K562 (cell line): ENCODE data around the gene VPREB1. TPM values are rescaled to one million over a fixed set of nuclear protein-coding genes. Genes with fewer than 3 reads are reported as not detected.
A peak's percentile ranks its signal among the peaks of the same experiment; 100 is the strongest.

Source experiments
- ATAC-seq: fragments of 200-7000 bp; cut with Tn5 transposase; 3 replicates; pipeline ENCODE4 v1.9.1; 2020; ENCODE audit warnings: moderate library complexity
- BruUV-seq: library from RNA; stranded (reverse); fragments of 400-500 nt; replicated peaks from 2 replicates; lab custom pipeline; 2021; lab: Mats Ljungman, UMichigan
- CTCF ChIA-PET: fragments of 300-600 bp; formaldehyde crosslinking; extraction: SDS; loops from one replicate; lab custom pipeline; 2021; ENCODE audit warnings: low intra/inter-chr PET ratio; lab: Yijun Ruan, JAX
- POLR2A ChIA-PET: fragments of 300-600, 350-650 bp; sonication (Branson Sonifier 250); formaldehyde crosslinking; extraction: SDS; loops from one replicate; lab custom pipeline; 2021; ENCODE audit warnings: antibody characterized with exemption, inconsistent platforms; lab: Yijun Ruan, JAX
- DNase-seq, 4 experiments: peaks; one replicate each; pipeline versions ENCODE4 v3.0.0 to v3.0.0-alpha.2; 2011 to 2018; ENCODE audit warnings: low spot score in 3 of 4, mixed read lengths in 3 of 4; ENCODE audit errors: extremely low read depth in 1 of 4
- FAIRE-seq: peaks from 2 replicates; lab custom pipeline; 2011; peaks lifted over from hg19 to GRCh38; lab: Jason Lieb, UNC
- H2AFZ ChIP-seq: 2 replicates; pipeline ENCODE4 v1.6.0; 2011; ENCODE audit warnings: low read depth, low read length, control low read depth, inconsistent platforms
- H3K27ac ChIP-seq: fragments of 200-600 bp; 3 replicates; pipeline ENCODE4 v1.8.0; 2011; ENCODE audit warnings: low read depth, mild to moderate bottlenecking, control low read depth, inconsistent platforms, low read length, moderate library complexity, mixed read lengths; ENCODE audit errors: extremely low read depth
- H3K27me3 ChIP-seq, 2 experiments: fragments of 300-600 bp in 1 of 2; 2 replicates in 1 of 2; 3 replicates in 1 of 2; pipeline versions ENCODE4 v1.6.0 to v1.8.0; 2011; ENCODE audit warnings: inconsistent platforms in 2 of 2, low read length in 2 of 2, mild to moderate bottlenecking in 1 of 2, mixed read lengths in 1 of 2, moderate library complexity in 1 of 2; ENCODE audit not compliant: control insufficient read depth in 2 of 2, insufficient read depth in 2 of 2
- H3K36me3 ChIP-seq: fragments of 300-600 bp; 3 replicates; pipeline ENCODE4 v1.8.0; 2011; ENCODE audit warnings: mild to moderate bottlenecking, low read length, inconsistent platforms; ENCODE audit not compliant: control insufficient read depth, insufficient read depth
- H3K4me1 ChIP-seq, 2 experiments: fragments of 200-600 bp in 1 of 2; replicated peaks in 1 of 2; 2 replicates in 1 of 2; 3 replicates in 1 of 2; pipeline versions ENCODE4 v1.5.1 to v1.8.0; 2011; ENCODE audit warnings: inconsistent platforms in 2 of 2, low read length in 2 of 2, mild to moderate bottlenecking in 1 of 2, mixed read lengths in 1 of 2, moderate library complexity in 1 of 2; ENCODE audit not compliant: control insufficient read depth in 2 of 2, insufficient read depth in 2 of 2
- H3K4me2 ChIP-seq: 2 replicates; pipeline ENCODE4 v1.6.1; 2011; ENCODE audit warnings: low read length, control low read depth, inconsistent platforms, mixed read lengths; ENCODE audit not compliant: insufficient read depth
- H3K4me3 ChIP-seq: fragments of 200-600 bp; sonication (generic), shearing (Covaris generic); 2 replicates; pipeline ENCODE4 v1.5.1; 2016; ENCODE audit warnings: control low read depth, inconsistent platforms
- H3K79me2 ChIP-seq: fragments of 200-600 bp; 3 replicates; pipeline ENCODE4 v1.8.0; 2011; ENCODE audit warnings: low read length, inconsistent platforms; ENCODE audit not compliant: control insufficient read depth, insufficient read depth
- H3K9ac ChIP-seq, 2 experiments: 2 replicates each; pipeline versions ENCODE4 v1.6.0 to v1.6.1; 2011; ENCODE audit warnings: low read depth in 2 of 2, low read length in 2 of 2, control low read depth in 1 of 2, inconsistent platforms in 1 of 2, mild to moderate bottlenecking in 1 of 2, mixed read lengths in 1 of 2; ENCODE audit not compliant: insufficient read depth in 1 of 2
- H3K9me1 ChIP-seq: one replicate; pipeline ENCODE4 v1.6.0; 2011; ENCODE audit warnings: inconsistent platforms, mild to moderate bottlenecking, low read length, moderate library complexity; ENCODE audit not compliant: control insufficient read depth, insufficient read depth
- H3K9me3 ChIP-seq: replicated peaks from 2 replicates; pipeline ENCODE4 v1.5.1; 2011; ENCODE audit warnings: low read depth, low read length, inconsistent platforms; ENCODE audit not compliant: control insufficient read depth, insufficient read depth
- H4K20me1 ChIP-seq: replicated peaks from 2 replicates; pipeline ENCODE4 v1.6.1; 2011; ENCODE audit warnings: low read length, inconsistent platforms, mixed read lengths; ENCODE audit not compliant: control insufficient read depth, insufficient read depth
- E2F3 ChIP-seq: fragments of 250-450 bp; sonication (Bioruptor Pico); IDR thresholded peaks from 2 replicates; pipeline ENCODE4 v1.4.0; 2020; ENCODE audit warnings: mild to moderate bottlenecking
- EZH2 ChIP-seq: IDR thresholded peaks from 2 replicates; pipeline ENCODE4 v1.6.1; 2012; ENCODE audit warnings: low read depth, mild to moderate bottlenecking, inconsistent platforms, low read length, borderline replicate concordance
- HOXB6 ChIP-seq: fragments of 250-450 bp; sonication (Bioruptor Pico); IDR thresholded peaks from 2 replicates; pipeline ENCODE4 v1.5.1; 2022; ENCODE audit warnings: mild to moderate bottlenecking, borderline replicate concordance
- MED1 ChIP-seq: sonication (generic); formaldehyde crosslinking; IDR thresholded peaks from 2 replicates; pipeline ENCODE4 v1.8.1; 2023; ENCODE audit warnings: missing genetic modification reagents, borderline replicate concordance
- NR1H2 ChIP-seq: sonication (generic); formaldehyde crosslinking; IDR thresholded peaks from 2 replicates; pipeline ENCODE4 v1.4.0; 2020; ENCODE audit warnings: mild to moderate bottlenecking, missing genetic modification reagents
- NUFIP1 ChIP-seq: fragments of 450-650 bp; IDR thresholded peaks from 2 replicates; pipeline ENCODE4 v1.6.1; 2018; ENCODE audit not compliant: partially characterized antibody
- SREBF2 ChIP-seq: sonication (generic); formaldehyde crosslinking; IDR thresholded peaks from 2 replicates; pipeline ENCODE4 v1.4.0; 2020; ENCODE audit warnings: mild to moderate bottlenecking, missing genetic modification reagents
- TBP ChIP-seq: optimal IDR thresholded peaks from 2 replicates; pipeline ENCODE3; 2011; ENCODE audit warnings: low read depth, low read length, improper control_type of control experiment
- ZNF3 ChIP-seq: fragments of 250-450 bp; sonication (Bioruptor Pico); IDR thresholded peaks from 2 replicates; pipeline ENCODE4 v1.5.0; 2021; ENCODE audit warnings: mild to moderate bottlenecking, moderate library complexity
- ZNF583 ChIP-seq: fragments of 250-450 bp; sonication (Bioruptor Pico); IDR thresholded peaks from 2 replicates; pipeline ENCODE4 v1.4.0; 2020
- ZSCAN29 ChIP-seq: fragments of 450-650 bp; IDR thresholded peaks from 2 replicates; pipeline ENCODE4 v1.6.1; 2017
- WGBS: fragments of 100-300 bp; shearing (Covaris generic); methylation state at CpG from one replicate; pipeline ENCODE4 v1.1.6; 2016; ENCODE audit warnings: low coverage, mixed read lengths; ENCODE audit not compliant: insufficient coverage; ENCODE audit errors: missing lambda C conversion rate; 5-methylcytosine and 5-hydroxymethylcytosine counted together
- in situ Hi-C: fragments of 300-500 bp; cut with MboI; formaldehyde crosslinking; loops from 4 replicates; pipeline ENCODE4 v1.15.0; 2018; ENCODE audit warnings: inconsistent platforms, mixed read lengths
- intact Hi-C: fragments of 100-400 bp; cut with micrococcal nuclease; formaldehyde crosslinking; loops from 2 replicates; pipeline ENCODE4 v1.14.2; 2022
- polyA plus RNA-seq, 8 experiments: library from polyadenylated mRNA; depleted of rRNA in 4 of 8; stranded (reverse) in 5 of 8; unstranded in 3 of 8; fragments of >200 nt; fragmentation: Nextera tagmentation in 2 of 8; fragmentation: Illumina TruSeq in 1 of 8; extraction: Ambion mirVana in 2 of 8; extraction: Trizol in 1 of 8; gene quantifications; 2 replicates each; pipeline versions ENCODE4 v1.2.1 to v1.2.3, GENCODE V29; 2011 to 2014; ENCODE audit warnings: inconsistent platforms in 1 of 8, missing spikeins in 1 of 8
- total RNA-seq, 7 experiments: library from RNA; depleted of rRNA in 6 of 7; stranded (reverse); fragments of >200 nt in 6 of 7; fragmentation: Illumina TruSeq in 2 of 7; extraction: Trizol in 2 of 7; gene quantifications; 2 replicates each; pipeline versions ENCODE4 v1.2.1 to v1.2.3, GENCODE V29; 2011 to 2021; ENCODE audit warnings: low replicate concordance in 1 of 7
- TF ChIP-seq, protein P1 (sequence below): fragments of 450-650 bp; IDR thresholded peaks from 2 replicates; pipeline ENCODE4 v1.6.1; 2018; ENCODE audit not compliant: partially characterized antibody
- TF ChIP-seq, protein P2 (sequence below): fragments of 250-450 bp; sonication (Bioruptor Pico); IDR thresholded peaks from 2 replicates; pipeline ENCODE4 v1.5.0; 2021; ENCODE audit warnings: mild to moderate bottlenecking, moderate library complexity
- TF ChIP-seq, protein P3 (sequence below): fragments of 450-650 bp; formaldehyde crosslinking; IDR thresholded peaks from 2 replicates; pipeline ENCODE4 v1.4.0; 2020; ENCODE audit warnings: mild to moderate bottlenecking, moderate library complexity

The VPREB1 gene
- total and polyA plus RNA-seq, 9 of the 15 experiments (the other 6 are each of a cell fraction or from before 2014, with no cell fraction given), result not detected

DNA sequence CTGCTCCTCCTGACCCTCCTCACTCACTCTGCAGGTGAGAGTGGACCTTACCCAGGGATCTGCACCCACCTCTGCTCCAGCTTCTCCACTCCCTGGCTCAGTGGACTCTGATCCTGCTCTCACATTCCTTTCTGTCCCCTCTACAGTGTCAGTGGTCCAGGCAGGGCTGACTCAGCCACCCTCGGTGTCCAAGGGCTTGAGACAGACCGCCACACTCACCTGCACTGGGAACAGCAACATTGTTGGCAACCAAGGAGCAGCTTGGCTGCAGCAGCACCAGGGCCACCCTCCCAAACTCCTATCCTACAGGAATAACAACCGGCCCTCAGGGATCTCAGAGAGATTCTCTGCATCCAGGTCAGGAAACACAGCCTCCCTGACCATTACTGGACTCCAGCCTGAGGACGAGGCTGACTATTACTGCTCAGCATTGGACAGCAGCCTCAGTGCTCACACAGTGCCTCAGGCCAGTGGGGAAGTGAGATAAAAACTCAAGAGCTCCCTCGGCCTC lies 29.7 kb upstream of the VPREB1 start:
- Histone ChIP-seq H3K4me3 (no peak overlapping the region), H3K27ac (no peak overlapping the region), H2AFZ (no peak overlapping the region), H3K36me3 (no peaks in the 10 kb centered on the region), H4K20me1 (peaks cover 6% of the 10 kb centered on the region), H3K9me1 (no peaks in the 10 kb centered on the region), H3K4me1 (0 out of 5 replicates have a peak, but pooled peaks cover 0 to 2% of the 10 kb centered on the region in 2 experiments), H3K4me2 (no peak overlapping the region), H3K9ac (peak overlapping the region in 1 of 2 experiments; percentile 18; a peak in 1 of 4 replicates), H3K79me2 (no peaks in the 10 kb centered on the region), H3K27me3 (peaks cover 38 to 52% of the 10 kb centered on the region in 2 experiments), H3K9me3 (no peaks in the 10 kb centered on the region)
- no TSS peak for BruUV-seq
- ChIA-PET CTCF (interaction anchor here (0.8 kb wide), 1 partner anchor 276 kb away, joined by 3 read pairs; no protein-coding TSS in a partner anchor), POLR2A (interaction anchor here (0.6 to 3.9 kb wide), 11 partner anchors 12 to 908 kb away, joined by 3 to 33 read pairs (median 4); no protein-coding TSS in a partner anchor)
- FAIRE-seq (no peak), DNase-seq (no peak), ATAC-seq (peak; percentile 34)
- intact Hi-C loops, result loop anchor here (10.0 kb wide), 1 partner anchor 650 kb away; no protein-coding TSS in a partner anchor
- under 1% methylated on average over 5 of the region's 5 CpGs for WGBS
- in situ Hi-C loops, result loop anchor here (5.0 kb wide), 1 partner anchor 127 kb away; no protein-coding TSS in a partner anchor
- TF ChIP-seq ZSCAN29, result no peak
- no peak for TF ChIP-seq NUFIP1
- no peak for TF ChIP-seq EZH2
- TF ChIP-seq HOXB6, result no peak
- no peak for TF ChIP-seq TBP
- TF ChIP-seq, protein P1, sequence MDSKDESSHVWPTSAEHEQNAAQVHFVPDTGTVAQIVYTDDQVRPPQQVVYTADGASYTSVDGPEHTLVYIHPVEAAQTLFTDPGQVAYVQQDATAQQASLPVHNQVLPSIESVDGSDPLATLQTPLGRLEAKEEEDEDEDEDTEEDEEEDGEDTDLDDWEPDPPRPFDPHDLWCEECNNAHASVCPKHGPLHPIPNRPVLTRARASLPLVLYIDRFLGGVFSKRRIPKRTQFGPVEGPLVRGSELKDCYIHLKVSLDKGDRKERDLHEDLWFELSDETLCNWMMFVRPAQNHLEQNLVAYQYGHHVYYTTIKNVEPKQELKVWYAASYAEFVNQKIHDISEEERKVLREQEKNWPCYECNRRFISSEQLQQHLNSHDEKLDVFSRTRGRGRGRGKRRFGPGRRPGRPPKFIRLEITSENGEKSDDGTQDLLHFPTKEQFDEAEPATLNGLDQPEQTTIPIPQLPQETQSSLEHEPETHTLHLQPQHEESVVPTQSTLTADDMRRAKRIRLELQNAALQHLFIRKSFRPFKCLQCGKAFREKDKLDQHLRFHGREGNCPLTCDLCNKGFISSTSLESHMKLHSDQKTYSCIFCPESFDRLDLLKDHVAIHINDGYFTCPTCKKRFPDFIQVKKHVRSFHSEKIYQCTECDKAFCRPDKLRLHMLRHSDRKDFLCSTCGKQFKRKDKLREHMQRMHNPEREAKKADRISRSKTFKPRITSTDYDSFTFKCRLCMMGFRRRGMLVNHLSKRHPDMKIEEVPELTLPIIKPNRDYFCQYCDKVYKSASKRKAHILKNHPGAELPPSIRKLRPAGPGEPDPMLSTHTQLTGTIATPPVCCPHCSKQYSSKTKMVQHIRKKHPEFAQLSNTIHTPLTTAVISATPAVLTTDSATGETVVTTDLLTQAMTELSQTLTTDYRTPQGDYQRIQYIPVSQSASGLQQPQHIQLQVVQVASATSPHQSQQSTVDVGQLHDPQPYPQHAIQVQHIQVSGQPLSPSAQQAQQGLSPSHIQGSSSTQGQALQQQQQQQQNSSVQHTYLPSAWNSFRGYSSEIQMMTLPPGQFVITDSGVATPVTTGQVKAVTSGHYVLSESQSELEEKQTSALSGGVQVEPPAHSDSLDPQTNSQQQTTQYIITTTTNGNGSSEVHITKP, result no peak
- 0 out of 2 replicates have a peak, but pooled peaks have one; percentile 85 for TF ChIP-seq SREBF2 (CRISPR knock-in tag)
- TF ChIP-seq NR1H2 (CRISPR knock-in tag), result no peak
- TF ChIP-seq ZNF583 (CRISPR knock-in tag), result no peak
- TF ChIP-seq, protein P2, sequence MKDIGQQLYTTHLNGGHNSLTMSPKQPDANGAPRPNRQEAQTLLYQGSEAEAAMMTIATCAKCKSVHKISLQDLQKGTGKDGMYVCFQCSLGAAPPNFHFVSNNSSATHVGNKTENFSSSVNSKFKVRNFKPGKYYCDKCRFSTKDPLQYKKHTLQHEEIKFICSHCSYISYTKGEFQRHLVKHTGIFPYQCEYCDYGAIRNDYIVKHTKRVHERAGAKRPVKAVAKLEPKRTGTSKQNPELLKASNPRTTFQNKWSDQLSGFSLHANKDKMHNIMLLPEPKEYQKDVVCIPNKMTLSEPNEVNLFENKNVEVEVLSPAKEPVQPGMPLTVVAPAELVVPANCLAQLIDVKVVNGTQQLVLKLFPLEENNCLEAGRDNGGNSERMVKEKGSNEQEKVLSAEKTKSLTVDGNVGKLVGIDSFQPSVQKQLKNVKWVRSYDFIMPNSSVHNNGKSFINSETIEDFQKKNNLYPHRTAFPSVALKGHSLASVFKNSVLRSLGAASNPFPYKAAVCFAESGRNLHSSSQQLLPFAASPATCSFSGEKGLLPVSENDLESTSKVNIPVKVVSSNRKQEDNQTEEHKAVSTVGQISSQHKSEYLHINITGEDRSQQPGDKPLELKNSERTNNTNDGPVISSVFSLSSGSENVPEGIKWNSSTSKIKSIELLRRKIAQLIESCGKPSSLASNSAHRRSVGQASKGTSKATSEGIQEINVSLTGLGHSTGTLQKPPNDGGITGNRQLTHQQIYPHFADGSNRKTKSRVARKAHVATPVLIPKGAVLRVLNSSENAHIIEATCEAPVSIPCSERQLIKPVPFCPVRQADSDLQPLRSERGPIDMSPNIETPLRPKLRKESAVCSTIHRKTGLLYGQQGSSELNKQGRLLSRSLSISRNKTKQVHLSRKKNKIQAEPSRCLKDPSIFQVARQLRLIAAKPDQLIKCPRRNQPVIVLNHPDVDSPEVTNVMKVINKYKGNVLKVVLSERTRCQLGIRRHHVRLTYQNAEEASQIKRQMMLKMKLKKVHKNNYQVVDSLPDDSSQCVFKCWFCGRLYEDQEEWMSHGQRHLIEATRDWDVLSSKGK (CRISPR knock-in tag), result no peak
- TF ChIP-seq MED1 (CRISPR knock-in tag), result peak; percentile 73; the same call in 1 of the 2 replicates
- TF ChIP-seq, protein P3, sequence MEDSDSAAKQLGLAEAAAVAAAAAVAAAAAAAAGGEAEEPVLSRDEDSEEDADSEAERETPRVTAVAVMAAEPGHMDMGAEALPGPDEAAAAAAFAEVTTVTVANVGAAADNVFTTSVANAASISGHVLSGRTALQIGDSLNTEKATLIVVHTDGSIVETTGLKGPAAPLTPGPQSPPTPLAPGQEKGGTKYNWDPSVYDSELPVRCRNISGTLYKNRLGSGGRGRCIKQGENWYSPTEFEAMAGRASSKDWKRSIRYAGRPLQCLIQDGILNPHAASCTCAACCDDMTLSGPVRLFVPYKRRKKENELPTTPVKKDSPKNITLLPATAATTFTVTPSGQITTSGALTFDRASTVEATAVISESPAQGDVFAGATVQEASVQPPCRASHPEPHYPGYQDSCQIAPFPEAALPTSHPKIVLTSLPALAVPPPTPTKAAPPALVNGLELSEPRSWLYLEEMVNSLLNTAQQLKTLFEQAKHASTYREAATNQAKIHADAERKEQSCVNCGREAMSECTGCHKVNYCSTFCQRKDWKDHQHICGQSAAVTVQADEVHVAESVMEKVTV (CRISPR knock-in tag), result no peak
- no peak for TF ChIP-seq ZNF3 (CRISPR knock-in tag)
- 0 out of 2 replicates have a peak, but pooled peaks have one; percentile 20 for TF ChIP-seq E2F3 (CRISPR knock-in tag)
